PC-3 (cell line): ENCODE data around the gene EXOC8. TPM values are rescaled to one million over a fixed set of nuclear protein-coding genes. Genes with fewer than 3 reads are reported as not detected.

Source experiments
- ATAC-seq: fragments of 200-7000 bp; cut with Tn5 transposase; 2 replicates; pipeline ENCODE4 v1.9.1; 2020; ENCODE audit warnings: mild to moderate bottlenecking, moderate library complexity
- BruUV-seq: library from RNA; stranded (reverse); fragments of 400-500 nt; replicated peaks from 2 replicates; lab custom pipeline; 2021; lab: Mats Ljungman, UMichigan
- CTCF ChIA-PET: fragments of 300-600 bp; sonication (Branson Sonifier 250); formaldehyde crosslinking; loops from one replicate; lab custom pipeline; 2022; ENCODE audit warnings: antibody characterized with exemption; lab: Charles Lee
- POLR2A ChIA-PET: fragments of 300-600 bp; sonication (Branson Sonifier 250); formaldehyde crosslinking; loops from one replicate; lab custom pipeline; 2022; ENCODE audit warnings: antibody characterized with exemption; ENCODE audit not compliant: unreplicated experiment; lab: Charles Lee
- DNase-seq: peaks from one replicate; pipeline ENCODE4 v3.0.0-alpha.2; 2015
- H2AFZ ChIP-seq: fragments of 300-600 bp; sonication (generic); 2 replicates; pipeline ENCODE4 v1.6.0; 2016; ENCODE audit warnings: antibody characterized with exemption, low read length
- H3F3A ChIP-seq: fragments of 300-600 bp; sonication (generic); one replicate; pipeline ENCODE4 v1.6.0; 2017; ENCODE audit warnings: antibody characterized with exemption, low read length, control low read depth, mild to moderate bottlenecking; ENCODE audit not compliant: unreplicated experiment
- H3K27ac ChIP-seq: fragments of 300-600 bp; sonication (generic); 2 replicates; pipeline ENCODE4 v1.5.1; 2016; ENCODE audit warnings: mild to moderate bottlenecking, low read length
- H3K27me3 ChIP-seq: fragments of 300-600 bp; sonication (generic); 2 replicates; pipeline ENCODE4 v1.6.1; 2016; ENCODE audit warnings: low read length, mixed read lengths
- H3K36me3 ChIP-seq: fragments of 300-600 bp; sonication (generic); 2 replicates; pipeline ENCODE4 v1.6.1; 2016; ENCODE audit warnings: low read depth, mixed run types, low read length, mixed read lengths
- H3K4me1 ChIP-seq: fragments of 300-600 bp; sonication (generic); 2 replicates; pipeline ENCODE4 v1.5.1; 2016; ENCODE audit warnings: low read length; ENCODE audit not compliant: insufficient read depth
- H3K4me2 ChIP-seq: fragments of 300-600 bp; sonication (generic); 2 replicates; pipeline ENCODE4 v1.6.0; 2016; ENCODE audit warnings: low read length
- H3K4me3 ChIP-seq: fragments of 300-600 bp; sonication (generic); 2 replicates; pipeline ENCODE4 v1.5.1; 2016; ENCODE audit warnings: mild to moderate bottlenecking, low read length, mixed read lengths
- H3K79me2 ChIP-seq: fragments of 300-600 bp; sonication (generic); 2 replicates; pipeline ENCODE4 v1.6.1; 2017; ENCODE audit warnings: low read length, mixed read lengths
- H3K9ac ChIP-seq: fragments of 300-600 bp; sonication (generic); 2 replicates; pipeline ENCODE4 v1.6.0; 2016; ENCODE audit warnings: mild to moderate bottlenecking, low read length
- H3K9me2 ChIP-seq: fragments of 300-600 bp; sonication (generic); replicated peaks from 2 replicates; pipeline ENCODE4 v1.6.1; 2016; ENCODE audit warnings: mixed run types, low read length, mixed read lengths
- H3K9me3 ChIP-seq: fragments of 300-600 bp; sonication (generic); 2 replicates; pipeline ENCODE4 v1.6.1; 2016; ENCODE audit warnings: low read length, mixed read lengths
- H4K20me1 ChIP-seq: fragments of 300-600 bp; sonication (generic); 2 replicates; pipeline ENCODE4 v1.6.1; 2016; ENCODE audit warnings: low read length, mixed read lengths
- CTCF ChIP-seq: fragments of 300-600 bp; sonication (generic); conservative IDR thresholded peaks from 2 replicates; pipeline ENCODE4 v1.5.1; 2017; ENCODE audit warnings: antibody characterized with exemption, low read depth, mild to moderate bottlenecking, low read length
- EZH2 ChIP-seq: fragments of 300-600 bp; sonication (generic); IDR thresholded peaks from one replicate; pipeline ENCODE4 v1.6.1; 2017; ENCODE audit warnings: antibody characterized with exemption, mild to moderate bottlenecking, low read length; ENCODE audit not compliant: unreplicated experiment
- EZH2phosphoT487 ChIP-seq: fragments of 300-600 bp; sonication (generic); IDR thresholded peaks from 2 replicates; pipeline ENCODE4 v1.6.1; 2018; ENCODE audit warnings: mild to moderate bottlenecking, antibody characterized with exemption, low read length, borderline replicate concordance
- intact Hi-C: fragments of 100-400 bp; cut with micrococcal nuclease; formaldehyde crosslinking; loops from 2 replicates; pipeline ENCODE4 v1.9.0; 2023
- total RNA-seq: library from RNA; depleted of rRNA; stranded (reverse); fragments of >200 nt; gene quantifications from 2 replicates; pipeline ENCODE4 v1.2.3, GENCODE V29; 2014

Gene EXOC8
- total RNA-seq, 1 experiment from 2014 or later: 14.0 TPM

- Histone ChIP-seq H3K27ac (peak within 1 kb of the TSS; percentile 94), H3F3A (no peaks in the 10 kb centered on the region), H3K36me3 (peaks cover 9% of the 10 kb centered on the region; the same call in 1 of the 2 replicates), H4K20me1 (peaks cover 33% of the 10 kb centered on the region), H3K9me3 (no peaks in the 10 kb centered on the region), H3K4me3 (peak within 1 kb of the TSS; percentile 95), H3K9me2 (no peaks in the 10 kb centered on the region), H3K27me3 (no peaks in the 10 kb centered on the region), H2AFZ (peak within 1 kb of the TSS; percentile 89), H3K79me2 (peaks cover 87% of the 10 kb centered on the region), H3K4me1 (peaks cover 8% of the 10 kb centered on the region), H3K4me2 (peak within 1 kb of the TSS; percentile 99), H3K9ac (peak within 1 kb of the TSS; percentile 95)
- intact Hi-C loops: loop anchor here (10.0 kb wide), 1 partner anchor 364 kb away; the partner anchor contains the start of genes ARV1 and TTC13
- BruUV-seq: TSS peak; percentile 85
- TF ChIP-seq CTCF: no peak
- TF ChIP-seq EZH2: no peak
- no peak for TF ChIP-seq EZH2phosphoT487
- DNase-seq (peak; percentile 12), ATAC-seq (peak; percentile 60)
- ChIA-PET CTCF (interaction anchor here (0.8 kb wide), 1 partner anchor 196 kb away, joined by 3 read pairs; no protein-coding TSS in a partner anchor), POLR2A (interaction anchor here (0.6 to 0.9 kb wide), 5 partner anchors 18 to 264 kb away, joined by 3 to 7 read pairs (median 4); no protein-coding TSS in a partner anchor)
These were observed 847 bp upstream of the EXOC8 start, which contains the start of gene SPRTN for GRCh38 chr1:231338270-231339128. TSS of gene SPRTN (plus strand) at chr1:231338293. CDS start at chr1:231338384, 91 bp downstream.

- H3K9me3 ChIP-seq: no peaks in the 10 kb centered on the region
- peaks cover 17% of the 10 kb centered on the region for H3K4me1 ChIP-seq
- BruUV-seq: no TSS peak
- H3K27ac ChIP-seq: peak overlapping the region; percentile 94
- no peaks in the 10 kb centered on the region for H3K27me3 ChIP-seq
- ATAC-seq: peak; percentile 1; the same call in 1 of the 2 replicates
- intact Hi-C loops: loop anchor here (2.0 to 10.0 kb wide), 2 partner anchors 94 to 362 kb away; partner anchors contain the start of genes ARV1 and TTC13
- POLR2A ChIA-PET: no interaction called here
- H3K4me2 ChIP-seq: peak overlapping the region; percentile 94
- H3K79me2 ChIP-seq: peaks cover 97% of the 10 kb centered on the region
- H3K9me2 ChIP-seq: no peaks in the 10 kb centered on the region
- no peak for TF ChIP-seq EZH2phosphoT487
- no peak for TF ChIP-seq CTCF
- no peak for TF ChIP-seq EZH2
- H3K36me3 ChIP-seq: peaks cover 8% of the 10 kb centered on the region; the same call in 1 of the 2 replicates
- no peaks in the 10 kb centered on the region for H3F3A ChIP-seq
- peak overlapping the region; percentile 77 for H2AFZ ChIP-seq
- CTCF ChIA-PET: no interaction called here
- peak overlapping the region; percentile 95 for H3K4me3 ChIP-seq
- no peak for DNase-seq
- peak overlapping the region; percentile 95 for H3K9ac ChIP-seq
- peaks cover 46% of the 10 kb centered on the region for H4K20me1 ChIP-seq
These were observed 595 bp downstream of the EXOC8 start for GRCh38 chr1:231337043-231337471.
